SU-DHL-6 (cell line): ENCODE results near the gene HIPK4.

Experiments
- H2AFZ ChIP-seq: fragments of 200-600 bp; sonication (generic); 2 replicates; pipeline ENCODE4 v1.6.1; 2014; ENCODE audit warnings: low read depth, mild to moderate bottlenecking, moderate library complexity, mixed read lengths, antibody characterized with exemption, low read length; ENCODE audit not compliant: severe bottlenecking
- H3F3A ChIP-seq: fragments of 200-600 bp; shearing (Covaris generic); 2 replicates; pipeline ENCODE4 v1.6.0; 2016; ENCODE audit warnings: antibody characterized with exemption, mild to moderate bottlenecking; ENCODE audit not compliant: insufficient read depth
- H3K27ac ChIP-seq: fragments of 200-600 bp; sonication (generic); 2 replicates; pipeline ENCODE4 v1.5.1; 2016; ENCODE audit warnings: low read depth, mild to moderate bottlenecking, low read length, moderate library complexity, mixed read lengths
- H3K27me3 ChIP-seq: fragments of 200-600 bp; sonication (generic), shearing (Covaris generic); 2 replicates; pipeline ENCODE4 v1.6.0; 2014; ENCODE audit warnings: mild to moderate bottlenecking, low read length
- H3K36me3 ChIP-seq: fragments of 200-600 bp; sonication (generic); 2 replicates; pipeline ENCODE4 v1.6.1; 2014; ENCODE audit warnings: mild to moderate bottlenecking, low read length, mixed read lengths
- H3K4me2 ChIP-seq: fragments of 300-600, 200-600 bp; shearing (Covaris generic), sonication (generic); 2 replicates; pipeline ENCODE4 v1.6.0; 2014; ENCODE audit warnings: low read length, low read depth, mild to moderate bottlenecking; ENCODE audit not compliant: poor library complexity, severe bottlenecking
- H3K4me3 ChIP-seq: fragments of 200-600 bp; sonication (generic); 2 replicates; pipeline ENCODE4 v1.5.1; 2014; ENCODE audit warnings: antibody characterized with exemption, low read length, mild to moderate bottlenecking, mixed read lengths; ENCODE audit not compliant: insufficient read depth, poor library complexity, severe bottlenecking
- H3K79me2 ChIP-seq: fragments of 200-600 bp; sonication (generic); 2 replicates; pipeline ENCODE4 v1.6.1; 2014; ENCODE audit warnings: mild to moderate bottlenecking, low read length, moderate library complexity; ENCODE audit not compliant: insufficient read depth
- H3K9ac ChIP-seq: fragments of 200-600 bp; sonication (generic); 2 replicates; pipeline ENCODE4 v1.7.0; 2014; ENCODE audit warnings: mild to moderate bottlenecking, low read length
- H3K9me2 ChIP-seq: fragments of 200-600 bp; sonication (generic); replicated peaks from 2 replicates; pipeline ENCODE4 v1.6.1; 2014; ENCODE audit warnings: low read length; ENCODE audit not compliant: insufficient read depth
- H3K9me3 ChIP-seq: fragments of 200-600 bp; sonication (generic); 2 replicates; pipeline ENCODE4 v1.6.1; 2014; ENCODE audit warnings: low read length, mixed read lengths; ENCODE audit not compliant: insufficient read depth
- H4K20me1 ChIP-seq: fragments of 200-600 bp; sonication (generic); 2 replicates; pipeline ENCODE4 v1.6.1; 2014; ENCODE audit warnings: low read depth, mild to moderate bottlenecking, antibody characterized with exemption, low read length, moderate library complexity, mixed read lengths
- EZH2phosphoT487 ChIP-seq: fragments of 200-600 bp; sonication (generic), shearing (Covaris generic); conservative IDR thresholded peaks from 2 replicates; pipeline ENCODE4 v1.6.1; 2018; ENCODE audit warnings: mild to moderate bottlenecking, antibody characterized with exemption, low read length, moderate library complexity, mixed read lengths
- TF ChIP-seq, protein P1 (sequence below): fragments of 200-600 bp; sonication (generic); IDR thresholded peaks from one replicate; pipeline ENCODE4 v1.5.1; 2017; ENCODE audit warnings: antibody characterized with exemption, mild to moderate bottlenecking, low read length, moderate library complexity; ENCODE audit not compliant: insufficient read depth, poor library complexity, severe bottlenecking

HIPK4 gene

DNA sequence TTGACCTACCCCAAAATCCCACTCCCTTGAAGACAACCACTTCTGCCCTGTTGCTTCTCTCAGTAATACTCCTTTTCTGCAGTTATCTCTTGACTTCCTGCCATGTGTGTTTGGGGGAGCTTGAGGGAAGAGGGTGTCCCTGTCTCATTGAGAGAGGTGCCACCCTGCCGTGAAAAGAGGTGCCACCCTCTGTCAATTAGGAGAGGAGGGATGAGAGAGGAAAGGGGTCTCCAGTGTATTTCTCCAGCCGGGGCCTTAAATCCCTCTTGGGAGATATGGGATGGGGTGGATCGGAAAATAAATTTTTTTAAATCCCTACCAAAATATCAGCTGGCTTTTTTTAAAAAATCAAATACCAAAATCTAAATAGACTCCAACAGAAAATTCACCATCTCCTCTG lies 25.0 kb downstream of the HIPK4 start:
- Histone ChIP-seq H3K4me2 (peak overlapping the region; percentile 73), H3K79me2 (no peaks in the 10 kb centered on the region), H3K36me3 (no peaks in the 10 kb centered on the region), H4K20me1 (no peaks in the 10 kb centered on the region), H3F3A (no peaks in the 10 kb centered on the region), H3K27ac (no peak overlapping the region), H3K9ac (peak overlapping the region; percentile 45), H3K9me3 (no peaks in the 10 kb centered on the region), H3K27me3 (no peaks in the 10 kb centered on the region), H3K4me3 (peak overlapping the region; percentile 43), H3K9me2 (no peaks in the 10 kb centered on the region), H2AFZ (peak overlapping the region; percentile 79)
- TF ChIP-seq, protein P1, sequence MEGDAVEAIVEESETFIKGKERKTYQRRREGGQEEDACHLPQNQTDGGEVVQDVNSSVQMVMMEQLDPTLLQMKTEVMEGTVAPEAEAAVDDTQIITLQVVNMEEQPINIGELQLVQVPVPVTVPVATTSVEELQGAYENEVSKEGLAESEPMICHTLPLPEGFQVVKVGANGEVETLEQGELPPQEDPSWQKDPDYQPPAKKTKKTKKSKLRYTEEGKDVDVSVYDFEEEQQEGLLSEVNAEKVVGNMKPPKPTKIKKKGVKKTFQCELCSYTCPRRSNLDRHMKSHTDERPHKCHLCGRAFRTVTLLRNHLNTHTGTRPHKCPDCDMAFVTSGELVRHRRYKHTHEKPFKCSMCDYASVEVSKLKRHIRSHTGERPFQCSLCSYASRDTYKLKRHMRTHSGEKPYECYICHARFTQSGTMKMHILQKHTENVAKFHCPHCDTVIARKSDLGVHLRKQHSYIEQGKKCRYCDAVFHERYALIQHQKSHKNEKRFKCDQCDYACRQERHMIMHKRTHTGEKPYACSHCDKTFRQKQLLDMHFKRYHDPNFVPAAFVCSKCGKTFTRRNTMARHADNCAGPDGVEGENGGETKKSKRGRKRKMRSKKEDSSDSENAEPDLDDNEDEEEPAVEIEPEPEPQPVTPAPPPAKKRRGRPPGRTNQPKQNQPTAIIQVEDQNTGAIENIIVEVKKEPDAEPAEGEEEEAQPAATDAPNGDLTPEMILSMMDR = no peak
- no peak for TF ChIP-seq EZH2phosphoT487

DNA sequence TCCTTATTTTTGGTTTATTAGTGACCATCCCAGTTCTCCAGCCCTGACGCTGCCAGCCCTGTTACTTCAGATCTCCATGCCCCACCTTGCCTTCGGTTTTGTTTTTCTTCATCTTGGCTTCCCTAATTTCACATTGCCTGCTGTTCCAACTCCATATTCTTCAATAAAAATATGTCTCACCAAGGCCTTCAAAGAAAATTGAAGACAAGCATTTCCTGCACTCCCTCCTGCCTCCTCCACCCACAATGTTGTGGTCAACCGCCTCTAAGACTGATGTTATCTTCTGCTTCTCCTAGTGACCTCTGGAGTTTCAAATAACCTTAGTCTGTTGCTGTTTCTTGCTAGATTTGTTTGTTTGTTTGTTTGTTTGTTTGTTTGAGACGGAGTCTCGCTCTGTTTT lies 26.9 kb downstream of the HIPK4 start:
- Histone ChIP-seq H4K20me1 (no peaks in the 10 kb centered on the region), H2AFZ (no peak overlapping the region), H3K79me2 (no peaks in the 10 kb centered on the region), H3F3A (no peaks in the 10 kb centered on the region), H3K4me2 (no peak overlapping the region), H3K36me3 (no peaks in the 10 kb centered on the region), H3K27me3 (no peaks in the 10 kb centered on the region), H3K9ac (no peak overlapping the region), H3K4me3 (no peak overlapping the region), H3K9me3 (no peaks in the 10 kb centered on the region), H3K27ac (no peak overlapping the region), H3K9me2 (no peaks in the 10 kb centered on the region)
- TF ChIP-seq, protein P1 = no peak
- no peak for TF ChIP-seq EZH2phosphoT487

DNA sequence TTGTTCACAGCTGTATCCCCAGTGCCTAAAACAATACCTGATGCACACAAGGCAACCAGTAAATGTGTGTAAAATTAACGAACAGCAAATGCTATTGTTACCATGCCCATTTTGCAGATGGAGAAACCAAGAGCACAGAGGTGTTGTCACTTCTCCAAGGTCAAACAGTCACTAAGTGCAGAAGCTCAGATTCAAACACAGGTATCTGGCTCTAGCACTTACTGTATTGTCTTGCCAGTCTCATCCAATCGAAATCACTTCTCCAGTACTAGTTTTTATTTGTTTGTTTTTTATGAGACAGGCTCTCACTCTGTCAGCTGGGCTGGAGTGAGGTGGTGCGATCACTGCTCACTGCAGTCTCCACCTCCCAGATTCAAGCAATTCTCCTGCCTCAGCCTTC lies 27.8 kb downstream of the HIPK4 start:
- Histone ChIP-seq H3K9me3 (no peaks in the 10 kb centered on the region), H3K4me2 (no peak overlapping the region), H3K9ac (no peak overlapping the region), H3K79me2 (no peaks in the 10 kb centered on the region), H3F3A (no peaks in the 10 kb centered on the region), H3K9me2 (no peaks in the 10 kb centered on the region), H4K20me1 (no peaks in the 10 kb centered on the region), H3K36me3 (no peaks in the 10 kb centered on the region), H2AFZ (no peak overlapping the region), H3K27ac (no peak overlapping the region), H3K27me3 (no peaks in the 10 kb centered on the region), H3K4me3 (no peak overlapping the region)
- TF ChIP-seq EZH2phosphoT487 = no peak
- TF ChIP-seq, protein P1 = no peak
